Liver (tissue), 9 donors: ENCODE data around the gene KNTC1. TPM values are rescaled to one million over a fixed set of nuclear protein-coding genes. Genes with fewer than 3 reads are reported as not detected.

Experiments
- DNase-seq: peaks from one replicate; pipeline ENCODE4 v3.0.0-alpha.2; 2017; ENCODE audit warnings: low spot score
- H3K27ac ChIP-seq, 2 donors: one replicate each; pipeline ENCODE4 v1.7.0; 2013; ENCODE audit warnings: inconsistent platforms in 2 of 2, low read length in 2 of 2, control low read depth in 1 of 2, low read depth in 1 of 2, mild to moderate bottlenecking in 1 of 2
- H3K27me3 ChIP-seq, 4 donors: one replicate each; pipeline versions ENCODE4 v1.6.1 to v1.7.0; 2013; ENCODE audit warnings: low read length in 3 of 4, inconsistent platforms in 1 of 4, mild to moderate bottlenecking in 1 of 4, moderate library complexity in 1 of 4; ENCODE audit not compliant: control insufficient read depth in 4 of 4, insufficient read depth in 4 of 4
- H3K36me3 ChIP-seq, 4 donors: one replicate each; pipeline versions ENCODE4 v1.6.1 to v1.7.0; 2013; ENCODE audit warnings: low read length in 3 of 4, mild to moderate bottlenecking in 3 of 4, low read depth in 1 of 4, moderate library complexity in 1 of 4; ENCODE audit not compliant: control insufficient read depth in 4 of 4, insufficient read depth in 3 of 4
- H3K4me1 ChIP-seq, 4 donors: one replicate each; pipeline versions ENCODE4 v1.6.1 to v1.7.0; 2013; ENCODE audit warnings: low read length in 3 of 4, mild to moderate bottlenecking in 3 of 4, moderate library complexity in 1 of 4; ENCODE audit not compliant: control insufficient read depth in 4 of 4, insufficient read depth in 4 of 4
- H3K4me3 ChIP-seq, 3 donors: one replicate each; pipeline versions ENCODE4 v1.6.1 to v1.7.0; 2013; ENCODE audit warnings: low read length in 3 of 3, control low read depth in 1 of 3, low read depth in 1 of 3, mild to moderate bottlenecking in 1 of 3
- H3K9ac ChIP-seq, 2 donors: one replicate each; pipeline ENCODE4 v1.7.0; 2013; ENCODE audit warnings: low read length in 2 of 2, mild to moderate bottlenecking in 2 of 2, moderate library complexity in 2 of 2, control low read depth in 1 of 2, low read depth in 1 of 2
- H3K9me3 ChIP-seq, 4 donors: one replicate each; pipeline versions ENCODE4 v1.6.1 to v1.7.0; 2013; ENCODE audit warnings: low read length in 3 of 4; ENCODE audit not compliant: control insufficient read depth in 4 of 4
- ATF3 ChIP-seq: IDR thresholded peaks from 2 replicates; pipeline ENCODE4 v1.6.1; 2016; ENCODE audit warnings: antibody characterized with exemption
- EGR1 ChIP-seq, 2 donors: IDR thresholded peaks; 2 replicates each; pipeline ENCODE4 v1.6.1; 2016 to 2018; ENCODE audit warnings: antibody characterized with exemption in 2 of 2, low read depth in 2 of 2
- FOXA1 ChIP-seq: IDR thresholded peaks from 2 replicates; pipeline ENCODE4 v1.6.1; 2016; ENCODE audit warnings: antibody characterized with exemption
- FOXA2 ChIP-seq: IDR thresholded peaks from 2 replicates; pipeline ENCODE4 v1.6.1; 2016; ENCODE audit warnings: antibody characterized with exemption
- GABPA ChIP-seq, 2 donors: IDR thresholded peaks in 1 of 2; conservative IDR thresholded peaks in 1 of 2; 2 replicates each; pipeline ENCODE4 v1.6.1; 2016; ENCODE audit warnings: antibody characterized with exemption in 2 of 2, mild to moderate bottlenecking in 1 of 2, moderate library complexity in 1 of 2
- HNF4A ChIP-seq, 2 donors: conservative IDR thresholded peaks; 2 replicates each; pipeline ENCODE4 v1.6.1; 2016; ENCODE audit warnings: antibody characterized with exemption in 2 of 2, mild to moderate bottlenecking in 2 of 2
- HNF4G ChIP-seq: IDR thresholded peaks from 2 replicates; pipeline ENCODE4 v1.6.1; 2016; ENCODE audit warnings: antibody characterized with exemption
- JUND ChIP-seq, 2 donors: IDR thresholded peaks; 2 replicates each; pipeline ENCODE4 v1.6.1; 2016; ENCODE audit warnings: antibody characterized with exemption in 2 of 2
- NR2F2 ChIP-seq: IDR thresholded peaks from 2 replicates; pipeline ENCODE4 v1.6.1; 2016; ENCODE audit warnings: antibody characterized with exemption
- RAD21 ChIP-seq, 2 donors: IDR thresholded peaks; 2 replicates each; pipeline ENCODE4 v1.6.1; 2016; ENCODE audit warnings: antibody characterized with exemption in 2 of 2, mild to moderate bottlenecking in 2 of 2
- REST ChIP-seq: IDR thresholded peaks from 2 replicates; pipeline ENCODE4 v1.6.1; 2016; ENCODE audit warnings: antibody characterized with exemption, mild to moderate bottlenecking
- RXRA ChIP-seq, 2 donors: IDR thresholded peaks; 2 replicates each; pipeline ENCODE4 v1.6.1; 2017 to 2018; ENCODE audit warnings: antibody characterized with exemption in 2 of 2, mild to moderate bottlenecking in 1 of 2
- SP1 ChIP-seq: IDR thresholded peaks from 2 replicates; pipeline ENCODE4 v1.6.1; 2018; ENCODE audit warnings: antibody characterized with exemption, mild to moderate bottlenecking
- TAF1 ChIP-seq: conservative IDR thresholded peaks from 2 replicates; pipeline ENCODE4 v1.6.1; 2016; ENCODE audit warnings: antibody characterized with exemption, mild to moderate bottlenecking
- YY1 ChIP-seq: IDR thresholded peaks from 2 replicates; pipeline ENCODE4 v1.6.1; 2016; ENCODE audit warnings: antibody characterized with exemption, mild to moderate bottlenecking
- ZBTB33 ChIP-seq: IDR thresholded peaks from 2 replicates; pipeline ENCODE4 v1.6.1; 2016; ENCODE audit warnings: antibody characterized with exemption
- WGBS: extraction: QIAGEN DNeasy Blood & Tissue Kit; methylation state at CpG from one replicate; pipeline ENCODE4 v1.1.7; 2013; 5-methylcytosine and 5-hydroxymethylcytosine counted together
- polyA plus RNA-seq, 2 donors: library from polyadenylated mRNA; stranded (reverse) in 1 of 2; unstranded in 1 of 2; fragments of 200-250 nt in 1 of 2; fragments of >200 nt in 1 of 2; fragmentation: Nextera tagmentation in 1 of 2; extraction: Ambion mirVana in 1 of 2; gene quantifications; one replicate each; pipeline versions ENCODE4 v1.2.1 to v1.2.3, GENCODE V29; 2013 to 2015
- total RNA-seq, 2 donors: library from RNA; depleted of rRNA; stranded (reverse); fragments of >200 nt; gene quantifications; one replicate each; pipeline ENCODE4 v1.2.3, GENCODE V29; 2014
- TF ChIP-seq, protein P1 (sequence below): fragments of 150-350 bp; IDR thresholded peaks from 2 replicates; pipeline ENCODE4 v1.5.1; 2017; ENCODE audit warnings: improper control_type of control experiment, low read depth, low read length; ENCODE audit not compliant: missing input control
- TF ChIP-seq, protein P2 (sequence below): IDR thresholded peaks from 2 replicates; pipeline ENCODE4 v1.6.1; 2016; ENCODE audit warnings: antibody characterized with exemption
- donor health status: healthy.
- donor health status: healthy.
- donor health status: healthy.
- donor health status: healthy.
- donor health status: healthy.

The KNTC1 gene
- total and polyA plus RNA-seq, 4 donors = 1.3 to 34.7 (median 4.0) TPM

DNA sequence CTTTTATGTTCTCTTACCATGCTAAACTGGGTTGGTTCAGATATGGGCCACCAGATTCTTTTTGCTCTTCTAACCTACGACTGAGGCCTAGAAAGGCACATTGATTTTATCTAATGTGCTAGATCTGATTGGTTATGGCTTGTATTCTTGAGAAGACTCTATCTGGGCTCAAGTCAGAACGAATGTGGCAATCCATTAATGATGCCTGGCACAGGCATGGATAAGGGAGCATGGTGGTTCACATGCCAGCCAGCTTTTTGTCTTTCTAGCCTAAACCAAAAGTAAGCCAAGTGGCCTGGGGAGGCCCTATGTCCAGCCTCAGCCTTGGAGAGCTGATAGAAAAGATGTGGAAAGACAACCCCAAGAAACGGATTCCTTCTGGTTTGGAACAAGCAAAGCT is 82.7 kb downstream of the KNTC1 start:
- no peak overlapping the region for H3K27ac ChIP-seq
- no peak for TF ChIP-seq FOXA1
- TF ChIP-seq, protein P1, sequence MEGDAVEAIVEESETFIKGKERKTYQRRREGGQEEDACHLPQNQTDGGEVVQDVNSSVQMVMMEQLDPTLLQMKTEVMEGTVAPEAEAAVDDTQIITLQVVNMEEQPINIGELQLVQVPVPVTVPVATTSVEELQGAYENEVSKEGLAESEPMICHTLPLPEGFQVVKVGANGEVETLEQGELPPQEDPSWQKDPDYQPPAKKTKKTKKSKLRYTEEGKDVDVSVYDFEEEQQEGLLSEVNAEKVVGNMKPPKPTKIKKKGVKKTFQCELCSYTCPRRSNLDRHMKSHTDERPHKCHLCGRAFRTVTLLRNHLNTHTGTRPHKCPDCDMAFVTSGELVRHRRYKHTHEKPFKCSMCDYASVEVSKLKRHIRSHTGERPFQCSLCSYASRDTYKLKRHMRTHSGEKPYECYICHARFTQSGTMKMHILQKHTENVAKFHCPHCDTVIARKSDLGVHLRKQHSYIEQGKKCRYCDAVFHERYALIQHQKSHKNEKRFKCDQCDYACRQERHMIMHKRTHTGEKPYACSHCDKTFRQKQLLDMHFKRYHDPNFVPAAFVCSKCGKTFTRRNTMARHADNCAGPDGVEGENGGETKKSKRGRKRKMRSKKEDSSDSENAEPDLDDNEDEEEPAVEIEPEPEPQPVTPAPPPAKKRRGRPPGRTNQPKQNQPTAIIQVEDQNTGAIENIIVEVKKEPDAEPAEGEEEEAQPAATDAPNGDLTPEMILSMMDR = no peak
- no peak for TF ChIP-seq JUND (IDR thresholded peaks at IDR 0.05)
- TF ChIP-seq, protein P2, sequence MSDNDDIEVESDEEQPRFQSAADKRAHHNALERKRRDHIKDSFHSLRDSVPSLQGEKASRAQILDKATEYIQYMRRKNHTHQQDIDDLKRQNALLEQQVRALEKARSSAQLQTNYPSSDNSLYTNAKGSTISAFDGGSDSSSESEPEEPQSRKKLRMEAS = no peak
- no peak for TF ChIP-seq GABPA (IDR thresholded peaks at IDR 0.05 in 1 of 2, conservative IDR thresholded peaks at IDR 0.05 in 1 of 2)
- no peak for TF ChIP-seq ZBTB33
- no peak for TF ChIP-seq RAD21 (IDR thresholded peaks at IDR 0.05)
- no peak for TF ChIP-seq TAF1
- TF ChIP-seq RXRA (IDR thresholded peaks at IDR 0.05) = no peak
- TF ChIP-seq EGR1 (IDR thresholded peaks at IDR 0.05; ENCODE audit: low read depth in 2 of 2) = no peak
- no peak for TF ChIP-seq YY1
- TF ChIP-seq FOXA2 = no peak
- no peak for TF ChIP-seq NR2F2
- no peak for TF ChIP-seq HNF4A (conservative IDR thresholded peaks at IDR 0.05)
- no peak for TF ChIP-seq SP1
- TF ChIP-seq REST = no peak
- TF ChIP-seq HNF4G = no peak
- no peak for TF ChIP-seq ATF3
- H3K36me3 ChIP-seq = peaks cover 0 to 6% (median 3%) of the 10 kb centered on the region in 4 donors

More for the DNA sequence above, 82.7 kb downstream of the KNTC1 start:
- WGBS = 87% methylated on average over 3 of the region's 3 CpGs
- no peak overlapping the region for H3K4me3 ChIP-seq
- H3K9ac ChIP-seq = no peak overlapping the region
- DNase-seq = no peak
- H3K4me1 ChIP-seq = no peaks in the 10 kb centered on the region
- no peaks in the 10 kb centered on the region for H3K27me3 ChIP-seq
- no peaks in the 10 kb centered on the region for H3K9me3 ChIP-seq
